HG02884 (cell line): ENCODE data around the gene ATP10D.

Experiments used
- ATAC-seq: cut with Tn5 transposase; IDR thresholded peaks from one replicate; pipeline ENCODE4 v1.9.1; 2021; ENCODE audit warnings: mild to moderate bottlenecking, moderate library complexity; ENCODE audit not compliant: unreplicated experiment

ATP10D gene

DNA sequence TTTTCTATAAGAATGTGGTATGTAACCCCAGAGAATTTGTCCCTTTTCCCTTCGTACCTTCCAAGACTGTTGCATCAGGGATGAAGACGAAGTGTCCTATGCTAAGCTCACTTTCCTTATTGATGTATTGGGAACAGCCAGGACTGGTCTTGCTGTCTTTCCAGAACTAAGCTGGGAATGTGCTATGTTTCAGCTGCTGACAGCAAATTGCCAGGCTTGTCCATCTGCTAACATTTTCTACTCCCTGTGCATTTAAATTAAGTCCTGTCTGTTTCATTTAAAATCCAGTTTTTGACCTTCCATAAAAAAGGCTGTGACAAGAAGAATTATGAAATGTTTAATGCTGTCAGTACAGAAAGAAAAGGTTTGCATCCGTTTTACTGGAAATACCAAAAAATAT, 87.9 kb downstream of the ATP10D start:
- ATAC-seq, result no peak

DNA sequence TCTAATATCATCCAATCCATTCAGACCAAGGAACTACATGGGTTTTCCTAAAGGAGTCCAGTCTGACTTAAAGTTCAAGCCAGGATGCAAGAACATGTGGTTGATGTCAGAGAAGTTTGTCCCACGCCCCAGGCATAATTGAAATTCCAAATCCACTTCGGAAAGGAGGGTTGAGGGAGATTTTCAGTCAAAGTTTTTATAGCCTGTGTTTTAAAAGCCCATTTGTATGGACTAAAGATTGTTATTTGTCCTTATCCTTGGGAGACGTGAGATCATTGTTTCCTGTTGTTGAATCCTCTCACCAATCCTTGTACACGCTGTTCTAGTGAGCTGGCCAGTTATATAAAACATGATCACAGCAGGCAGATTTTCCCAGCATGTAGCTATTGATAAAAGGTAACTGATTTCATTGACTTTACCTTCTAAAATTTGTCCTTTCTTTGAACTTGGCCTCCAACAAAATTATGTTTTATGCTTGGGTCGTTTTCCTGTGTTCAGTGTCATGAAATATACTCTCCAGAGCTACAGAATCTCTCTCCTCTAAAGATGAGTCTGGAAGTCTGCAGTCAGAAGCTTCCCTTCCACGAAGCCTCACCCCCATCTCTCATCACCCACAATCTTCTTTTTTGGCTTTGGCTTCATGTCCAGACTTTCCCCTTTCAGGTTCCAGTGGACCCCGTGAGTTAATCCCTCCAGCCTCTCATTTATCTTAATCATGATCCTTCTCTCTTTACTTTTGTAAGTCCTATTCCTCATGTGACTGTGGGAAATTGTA, 92.9 kb downstream of the ATP10D start:
- ATAC-seq, result no peak

GRCh38 chr4:47579235-47579634, 94.2 kb downstream of the ATP10D start:
- no peak for ATAC-seq

DNA sequence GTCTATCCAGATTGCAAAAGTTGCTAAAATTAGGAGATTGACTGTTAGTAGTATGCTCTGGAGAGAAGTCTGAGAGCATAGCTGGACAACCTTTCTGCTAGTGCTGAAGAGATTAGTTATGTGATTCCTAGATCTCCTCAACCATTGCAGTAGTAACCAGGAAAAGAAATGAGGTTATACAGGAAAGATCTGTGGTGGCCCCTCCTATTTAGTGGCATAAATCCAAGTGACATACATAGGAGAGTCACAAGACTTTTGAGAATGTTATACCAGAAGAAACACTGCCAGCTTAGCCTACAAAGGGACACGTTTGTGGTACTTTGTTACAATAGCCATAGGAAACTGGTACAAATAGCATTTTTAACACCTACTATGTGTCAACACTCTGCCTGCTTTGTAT, 105.2 kb downstream of the ATP10D start:
- ATAC-seq, result no peak

DNA sequence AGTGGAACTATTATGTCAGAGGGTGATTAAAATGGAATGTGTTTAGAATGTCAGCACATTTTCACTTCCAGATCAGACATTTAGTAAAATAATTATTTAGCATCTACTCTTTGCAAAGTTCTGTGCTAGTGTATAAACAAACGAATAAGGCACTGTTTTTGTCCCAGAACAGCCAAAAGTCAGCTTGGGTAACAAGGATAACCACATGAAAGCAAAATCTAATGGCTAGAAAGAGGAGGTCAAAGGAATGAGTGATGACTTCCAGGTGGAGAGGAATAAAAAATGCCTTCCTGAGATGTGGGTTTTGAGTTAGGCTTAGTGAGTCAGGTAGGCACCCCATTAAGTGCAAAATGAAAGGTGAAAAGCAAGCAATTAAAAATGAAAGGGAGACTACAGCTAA, 112.6 kb downstream of the ATP10D start:
- ATAC-seq, result no peak

- ATAC-seq, result no peak
Observed at GRCh38 chr4:47598320-47598719, 113.2 kb downstream of the ATP10D start.

DNA sequence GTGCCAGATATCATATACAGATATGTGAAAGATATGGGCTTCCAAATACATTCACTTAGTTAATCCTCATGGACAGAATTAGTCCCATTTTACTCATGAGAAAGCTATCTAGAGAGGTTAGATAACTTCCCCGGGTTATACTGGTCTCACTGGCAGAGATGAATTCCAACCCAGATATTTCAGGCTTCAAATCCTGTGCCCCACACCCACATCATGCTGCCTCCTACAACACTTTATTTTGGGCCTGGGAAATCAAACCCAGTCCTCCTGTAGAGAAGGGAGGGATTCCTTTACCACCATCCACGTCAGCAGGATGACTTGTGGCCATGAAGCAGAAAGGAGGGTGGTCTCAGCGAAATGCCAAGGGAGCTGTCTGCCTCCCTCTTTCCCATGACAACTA, 113.8 kb downstream of the ATP10D start:
- no peak for ATAC-seq

- ATAC-seq, result no peak
Observed at GRCh38 chr4:47606482-47606881, 121.4 kb downstream of the ATP10D start.

DNA sequence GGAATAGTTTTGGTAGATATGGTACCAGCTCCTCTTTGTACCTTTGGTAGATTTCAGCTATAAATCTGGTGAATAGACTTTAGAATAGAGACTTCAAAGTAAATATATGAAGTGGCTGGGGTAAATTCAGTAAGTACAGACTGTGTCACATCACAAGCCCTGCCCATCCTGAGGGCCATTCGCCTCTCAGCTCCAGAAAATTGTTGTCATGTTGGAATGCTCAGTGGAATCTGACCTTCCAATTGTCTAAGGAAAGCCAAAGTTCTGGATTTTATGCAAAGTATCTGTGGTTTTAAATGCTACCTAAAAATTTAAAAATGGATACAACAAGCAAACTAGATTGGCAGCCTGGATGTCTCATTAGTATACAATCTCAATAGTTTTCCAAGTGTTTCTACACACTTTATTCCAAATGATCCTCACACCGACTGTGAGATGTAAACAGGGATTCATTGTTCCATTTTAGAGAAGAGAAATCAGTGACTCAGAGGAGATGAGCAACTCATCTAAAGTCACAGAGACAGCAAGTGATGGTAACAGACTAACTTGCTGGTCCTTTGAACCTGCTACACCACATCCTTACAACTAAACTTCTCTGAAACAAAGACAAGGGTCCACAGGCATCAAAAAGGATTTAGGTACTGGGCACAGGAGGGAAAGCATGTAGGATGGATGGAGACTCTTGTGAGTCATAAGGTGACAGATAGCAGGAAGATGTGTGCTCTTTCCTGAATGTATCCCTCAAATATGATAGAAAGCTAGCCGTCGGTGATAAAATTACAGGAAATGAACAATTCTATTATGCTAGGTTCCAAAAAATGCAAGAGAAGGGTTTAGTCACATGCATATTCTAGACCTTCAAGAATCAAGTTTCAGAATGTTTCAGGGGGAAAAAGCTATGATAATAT, 127.3 kb downstream of the ATP10D start:
- no peak for ATAC-seq

DNA sequence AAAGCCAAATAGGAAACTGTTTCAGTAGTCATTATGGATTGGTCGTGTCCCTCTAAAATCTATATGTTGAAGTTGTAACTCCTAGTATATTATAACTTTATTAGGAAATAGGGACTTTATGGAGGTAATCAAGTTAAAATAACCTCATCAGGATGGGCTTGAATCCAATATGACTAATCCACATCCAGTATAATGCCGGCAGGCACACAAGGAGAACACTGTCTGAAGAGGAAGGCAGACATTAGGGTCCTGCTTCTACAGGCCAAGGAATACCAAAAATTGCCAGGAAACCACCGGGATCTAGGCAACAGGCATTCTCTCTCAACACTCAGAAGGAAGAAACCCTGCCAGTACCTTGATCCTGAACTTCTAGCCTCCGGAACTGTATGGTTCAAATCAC, 130.3 kb downstream of the ATP10D start:
- ATAC-seq, result no peak

DNA sequence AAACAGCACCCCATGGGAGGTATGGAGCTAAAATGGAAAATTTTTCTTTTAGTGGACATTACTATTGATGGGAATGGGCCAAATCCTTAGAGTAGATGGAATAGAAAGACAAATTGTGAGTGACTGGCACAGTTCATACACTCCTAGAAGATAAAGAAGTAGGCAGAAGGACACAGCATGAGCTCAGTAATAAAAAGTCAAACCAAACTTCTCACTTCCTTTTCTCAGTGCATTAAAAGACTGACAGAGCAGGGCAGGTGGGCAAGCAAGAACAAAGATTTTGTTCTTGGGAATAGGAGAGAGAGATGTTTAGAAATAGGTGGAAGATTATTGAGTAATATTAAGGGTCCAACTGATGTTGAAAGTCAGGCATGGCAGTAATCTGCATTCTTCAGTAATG, 132.5 kb downstream of the ATP10D start:
- ATAC-seq, result peak; percentile 70

- no peak for ATAC-seq
Observed at GRCh38 chr4:47619691-47620090, 134.6 kb downstream of the ATP10D start.

- no peak for ATAC-seq
Observed at GRCh38 chr4:47621181-47621580, 136.1 kb downstream of the ATP10D start.

DNA sequence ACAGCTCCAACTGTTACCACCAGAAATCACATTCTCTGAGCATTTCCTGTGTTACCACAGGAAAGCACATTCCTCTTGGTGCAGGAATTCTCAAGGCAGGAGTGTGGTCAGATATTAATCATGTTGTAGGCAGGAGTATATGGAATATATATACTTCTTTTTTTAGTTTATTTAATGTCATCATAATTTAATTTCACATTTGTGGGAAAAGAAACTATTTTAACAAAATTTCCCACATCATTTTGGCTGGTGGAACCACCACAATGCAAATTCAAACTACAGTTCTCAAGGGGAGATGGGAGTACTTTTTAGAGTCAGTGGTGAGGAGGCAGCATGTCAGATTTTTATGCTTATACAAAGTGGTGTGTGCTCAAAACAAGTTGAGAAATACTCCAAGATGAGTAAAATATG, 139.0 kb downstream of the ATP10D start:
- ATAC-seq, result no peak

DNA sequence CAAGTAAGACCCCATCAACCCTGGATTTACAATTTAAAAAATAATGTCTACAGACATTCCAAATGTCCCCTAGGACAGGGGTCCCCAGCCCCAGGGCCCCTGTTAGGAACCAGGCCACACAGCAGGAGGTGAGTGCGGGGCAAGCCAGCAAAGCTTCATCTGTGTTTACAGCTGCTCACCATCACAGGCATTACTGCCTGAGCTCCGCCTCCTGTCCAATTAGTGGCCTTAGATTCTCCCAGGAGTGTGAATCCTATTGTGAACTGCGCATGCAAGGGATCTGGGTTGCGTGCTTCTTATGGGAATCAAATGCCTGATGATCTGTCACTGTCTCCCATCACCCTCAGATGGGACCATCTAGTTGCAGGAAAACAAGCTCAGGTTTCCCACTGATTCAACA, 146.1 kb downstream of the ATP10D start:
- no peak for ATAC-seq

DNA sequence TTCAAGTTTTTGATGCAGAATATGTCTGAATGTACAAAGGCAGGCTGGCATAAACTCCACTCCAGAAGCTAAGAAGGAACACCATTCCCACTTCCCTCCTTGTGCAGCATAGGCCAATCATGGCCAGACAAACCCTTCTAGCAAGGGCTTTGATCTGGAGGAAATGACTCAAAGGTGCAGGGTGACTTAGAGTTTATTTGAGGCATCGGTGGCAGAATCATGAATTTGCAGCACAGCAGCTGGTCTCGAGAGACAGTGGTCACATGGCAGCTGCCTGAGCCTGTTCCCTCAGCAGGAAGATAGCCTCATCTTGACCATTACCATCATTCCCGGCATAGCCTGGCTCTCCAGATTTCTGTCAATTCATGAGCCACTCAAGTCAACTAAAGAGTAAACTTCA, 154.5 kb downstream of the ATP10D start:
- ATAC-seq, result no peak

- no peak for ATAC-seq
Observed at GRCh38 chr4:47640911-47641310, 155.8 kb downstream of the ATP10D start.

DNA sequence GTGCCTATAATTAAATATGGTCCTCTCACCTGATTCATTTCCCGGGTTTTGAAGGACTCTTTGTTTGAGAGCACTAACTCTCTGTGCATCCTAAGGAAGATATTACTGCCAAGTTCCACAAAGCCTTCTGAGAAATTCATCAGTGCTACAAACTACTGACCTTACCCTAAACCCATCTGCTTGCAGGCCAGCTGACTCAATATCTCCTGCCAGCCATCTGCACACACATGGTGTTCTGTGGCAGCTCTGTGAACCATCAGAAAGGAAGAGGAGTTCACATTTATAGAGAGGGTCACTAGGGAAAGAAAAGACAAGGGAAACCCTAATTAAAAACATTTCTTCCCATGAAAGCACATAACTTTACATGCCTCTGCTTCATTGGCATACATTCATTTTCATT, 156.7 kb downstream of the ATP10D start:
- ATAC-seq, result no peak

DNA sequence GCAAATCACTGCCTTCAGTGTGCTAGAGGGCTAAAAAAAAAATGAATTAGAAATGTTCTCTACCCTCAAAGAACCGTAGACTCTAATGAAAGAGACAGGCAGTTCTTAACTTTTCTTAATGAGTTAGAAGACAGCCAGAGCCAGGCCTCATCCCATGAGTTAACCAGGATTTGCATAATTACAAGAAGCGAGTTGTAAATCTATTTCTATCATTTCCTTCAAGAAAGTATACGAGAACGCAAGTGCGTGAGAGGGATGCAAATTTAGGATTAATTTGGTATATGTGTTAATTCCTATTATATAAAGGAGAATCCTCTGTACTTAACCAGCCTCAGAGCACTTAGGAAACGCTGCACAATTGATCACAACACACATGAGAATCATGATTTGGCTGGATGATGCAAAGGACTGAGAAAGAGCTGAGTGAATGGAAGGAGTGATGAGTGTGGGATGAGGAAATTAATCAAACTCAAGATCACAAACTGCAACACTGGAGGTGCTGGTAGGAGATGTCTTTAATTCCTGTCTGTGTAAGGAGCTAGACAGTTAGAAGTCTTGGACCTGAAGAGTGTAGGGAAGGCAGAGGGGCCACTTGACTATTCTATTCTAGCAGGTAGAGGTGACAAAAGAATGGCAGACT, 157.2 kb downstream of the ATP10D start:
- ATAC-seq, result no peak
